Psoas muscle (tissue), 8 donors: Measurements from ENCODE around the gene LHX3. TPM values are rescaled to one million over a fixed set of nuclear protein-coding genes. Genes with fewer than 3 reads are reported as not detected.

Source experiments
- ATAC-seq, 4 donors: fragments of 200-7000 bp; cut with Tn5 transposase; one replicate each; pipeline ENCODE4 v1.9.1; 2020; ENCODE audit warnings: moderate library complexity in 3 of 4, mild to moderate bottlenecking in 2 of 4
- DNase-seq, 2 donors: peaks; one replicate each; pipeline ENCODE4 v3.0.0-alpha.2; 2020
- H3K27ac ChIP-seq: fragments of 200-600 bp; one replicate; pipeline ENCODE4 v1.8.0; 2022
- H3K27me3 ChIP-seq, 3 donors: fragments of 200-600 bp in 1 of 3; one replicate each; pipeline versions ENCODE4 v1.6.1 to v1.8.0; 2013 to 2022; ENCODE audit warnings: low read length in 2 of 3, mild to moderate bottlenecking in 2 of 3, moderate library complexity in 1 of 3; ENCODE audit not compliant: insufficient read depth in 3 of 3
- H3K36me3 ChIP-seq, 2 donors: fragments of 200-600 bp in 1 of 2; one replicate each; pipeline versions ENCODE4 v1.6.1 to v1.8.0; 2013 to 2022; ENCODE audit warnings: low read depth in 1 of 2, mild to moderate bottlenecking in 1 of 2, moderate library complexity in 1 of 2; ENCODE audit not compliant: insufficient read depth in 1 of 2
- H3K4me1 ChIP-seq: fragments of 200-600 bp; one replicate; pipeline ENCODE4 v1.8.0; 2022
- H3K4me3 ChIP-seq: fragments of 200-600 bp; one replicate; pipeline ENCODE4 v1.8.0; 2022; ENCODE audit warnings: mild to moderate bottlenecking
- H3K9me3 ChIP-seq: fragments of 200-600 bp; one replicate; pipeline ENCODE4 v1.8.0; 2022
- CTCF ChIP-seq: fragments of 200-600 bp; IDR thresholded peaks from one replicate; pipeline ENCODE4 v1.8.0; 2022; ENCODE audit warnings: antibody characterized with exemption
- WGBS, 3 donors: extraction: QIAGEN DNeasy Blood & Tissue Kit; methylation state at CpG; one replicate each; pipeline versions ENCODE4 v1.1.6 to v1.1.7; 2013; 5-methylcytosine and 5-hydroxymethylcytosine counted together
- intact Hi-C, 2 donors: fragments of 100-400 bp; cut with DNase I; formaldehyde crosslinking; loops; one replicate each; pipeline versions ENCODE4 v1.11.0 to v1.14.2; 2022
- polyA plus RNA-seq, 3 donors: library from polyadenylated mRNA; stranded (reverse); fragments of 200-250 nt; gene quantifications; one replicate each; pipeline ENCODE4 v1.2.3, GENCODE V29; 2013
- total RNA-seq, 4 donors: library from RNA; stranded (reverse); fragmentation: NEBNext Ultra II Directional in 2 of 4; extraction: Animal tissue kit (Norgen Biotek cat#: 25700) in 2 of 4; gene quantifications; one replicate each; pipeline versions ENCODE4 v1.2.1 to v1.2.4, GENCODE V29; 2021 to 2023
- donor health status: healthy with polysubstance abuse.
- donor health status: DM: no; HTN: no; CAD: no; lungs with moderate emphysema.
- donor health status: Bipolar disorder and iron deficiency.
- donor health status: healthy.
- donor health status: DM: yes; HTN: yes; CAD: no.
- donor health status: DM: no; HTN: no; CAD: no.
- donor health status: DM: no; HTN: no; CAD: no.
- donor health status: DM: yes; HTN: yes; CAD: no.

The LHX3 gene
- total and polyA plus RNA-seq, 7 donors, result not detected

- intact Hi-C loops, result no loop called here
- 89 to 94% (median 94%) methylated on average over 8 of the region's 8 CpGs for WGBS, 3 donors
- Histone ChIP-seq H3K27ac (no peak overlapping the region), H3K4me1 (peaks cover 23% of the 10 kb centered on the region), H3K36me3 (no peaks in the 10 kb centered on the region), H3K9me3 (no peaks in the 10 kb centered on the region), H3K4me3 (no peak overlapping the region), H3K27me3 (no peaks in the 10 kb centered on the region)
- no peak for DNase-seq
- no peak for ATAC-seq
- TF ChIP-seq CTCF, result no peak
These were observed 37.3 kb upstream of the LHX3 start for GRCh38 chr9:136242248-136242647.

GRCh38 chr9:136241542-136241941 is 36.6 kb upstream of the LHX3 start:
- ATAC-seq (no peak), DNase-seq (no peak)
- no peak overlapping the region for H3K4me3 ChIP-seq
- H3K27me3 ChIP-seq, result no peaks in the 10 kb centered on the region
- 96 to 98% (median 96%) methylated on average over 13 of the region's 13 CpGs for WGBS, 3 donors
- peaks cover 23% of the 10 kb centered on the region for H3K4me1 ChIP-seq
- H3K36me3 ChIP-seq, result no peaks in the 10 kb centered on the region
- no peak for TF ChIP-seq CTCF
- no peaks in the 10 kb centered on the region for H3K9me3 ChIP-seq
- no peak overlapping the region for H3K27ac ChIP-seq
- intact Hi-C loops, result no loop called here

- TF ChIP-seq CTCF, result no peak
- DNase-seq (no peak), ATAC-seq (no peak)
- H3K9me3 ChIP-seq, result no peaks in the 10 kb centered on the region
- H3K36me3 ChIP-seq, result no peaks in the 10 kb centered on the region
- H3K27ac ChIP-seq, result no peak overlapping the region
- 90 to 94% (median 93%) methylated on average over 20 of the region's 20 CpGs for WGBS, 3 donors
- peaks cover 23% of the 10 kb centered on the region for H3K4me1 ChIP-seq
- H3K27me3 ChIP-seq, result no peaks in the 10 kb centered on the region
- intact Hi-C loops, result no loop called here
- H3K4me3 ChIP-seq, result no peak overlapping the region
These were observed 36.0 kb upstream of the LHX3 start for GRCh38 chr9:136240941-136241340.

GRCh38 chr9:136239983-136240330 is 35.0 kb upstream of the LHX3 start:
- no peak for TF ChIP-seq CTCF
- Histone ChIP-seq H3K36me3 (no peaks in the 10 kb centered on the region), H3K4me3 (no peak overlapping the region), H3K27me3 (no peaks in the 10 kb centered on the region), H3K9me3 (no peaks in the 10 kb centered on the region), H3K27ac (no peak overlapping the region), H3K4me1 (peaks cover 21% of the 10 kb centered on the region)
- DNase-seq (no peak), ATAC-seq (peak in 3 of 4 donors; percentile 37 to 48 (median 40))
- 47 to 59% (median 50%) methylated on average over 2 of the region's 2 CpGs for WGBS, 3 donors
- intact Hi-C loops, result no loop called here

GRCh38 chr9:136239135-136239982 is 34.4 kb upstream of the LHX3 start:
- no peaks in the 10 kb centered on the region for H3K27me3 ChIP-seq
- H3K9me3 ChIP-seq, result no peaks in the 10 kb centered on the region
- WGBS, 3 donors, result 64 to 66% (median 66%) methylated on average over 25 of the region's 25 CpGs
- no peaks in the 10 kb centered on the region for H3K36me3 ChIP-seq
- DNase-seq, result no peak
- intact Hi-C loops, result no loop called here
- H3K4me1 ChIP-seq, result peaks cover 15% of the 10 kb centered on the region
- no peak overlapping the region for H3K27ac ChIP-seq
- ATAC-seq, result no peak
- no peak for TF ChIP-seq CTCF
- H3K4me3 ChIP-seq, result no peak overlapping the region
